Measurements from ENCODE around the gene THRA.

Gene THRA

GRCh38 chr17:40034426-40035161, 28.2 kb upstream of the THRA start:
- no peak overlapping the region for H3K4me3 Mint-ChIP-seq
- peak overlapping the region in 1 of 2 donors; percentile 12 for H3K27ac Mint-ChIP-seq
- no peak for ATAC-seq (replicated peaks)
- DNase-seq: no peak
- H3K36me3 Mint-ChIP-seq (ENCODE audit: insufficient read depth): peaks cover 31% of the 10 kb centered on the region
- no peaks in the 10 kb centered on the region for H3K9me3 Mint-ChIP-seq
- H3K27me3 Mint-ChIP-seq: no peaks in the 10 kb centered on the region
- H3K4me1 Mint-ChIP-seq (ENCODE audit: low read depth in 2 of 2): no peaks in the 10 kb centered on the region

- Mint-ChIP-seq H3K27ac (no peak overlapping the region), H3K4me3 (no peak overlapping the region), H3K36me3 (ENCODE audit: insufficient read depth) (peaks cover 30% of the 10 kb centered on the region), H3K27me3 (no peaks in the 10 kb centered on the region), H3K9me3 (no peaks in the 10 kb centered on the region), H3K4me1 (ENCODE audit: low read depth in 2 of 2) (no peaks in the 10 kb centered on the region)
- DNase-seq (no peak), ATAC-seq (replicated peaks) (no peak)
Measured at GRCh38 chr17:40035162-40035559, 27.6 kb upstream of the THRA start.

- no peaks in the 10 kb centered on the region for H3K4me1 Mint-ChIP-seq (ENCODE audit: low read depth in 2 of 2)
- DNase-seq (no peak), ATAC-seq (replicated peaks) (no peak)
- H3K27me3 Mint-ChIP-seq: no peaks in the 10 kb centered on the region
- peak overlapping the region in 1 of 2 donors; percentile 30 for H3K27ac Mint-ChIP-seq
- H3K9me3 Mint-ChIP-seq: no peaks in the 10 kb centered on the region
- peaks cover 28% of the 10 kb centered on the region for H3K36me3 Mint-ChIP-seq (ENCODE audit: insufficient read depth)
- H3K4me3 Mint-ChIP-seq: no peak overlapping the region
Measured at GRCh38 chr17:40038882-40039513, 23.8 kb upstream of the THRA start.

- H3K4me1 Mint-ChIP-seq (ENCODE audit: low read depth in 2 of 2): peaks cover 0 to 6% of the 10 kb centered on the region in 2 donors
- H3K4me3 Mint-ChIP-seq: no peak overlapping the region
- H3K9me3 Mint-ChIP-seq: no peaks in the 10 kb centered on the region
- no peak for DNase-seq
- no peaks in the 10 kb centered on the region for H3K27me3 Mint-ChIP-seq
- no peak for ATAC-seq (replicated peaks)
- no peak overlapping the region for H3K27ac Mint-ChIP-seq
- peaks cover 44% of the 10 kb centered on the region for H3K36me3 Mint-ChIP-seq (ENCODE audit: insufficient read depth)
Measured at GRCh38 chr17:40041196-40041595, 21.6 kb upstream of the THRA start.

- H3K9me3 Mint-ChIP-seq: no peaks in the 10 kb centered on the region
- H3K27me3 Mint-ChIP-seq: peaks cover 12 to 29% of the 10 kb centered on the region in 2 donors
- no peak for DNase-seq
- H3K27ac Mint-ChIP-seq: no peak overlapping the region
- peaks cover 20% of the 10 kb centered on the region for H3K36me3 Mint-ChIP-seq (ENCODE audit: insufficient read depth)
- no peak overlapping the region for H3K4me3 Mint-ChIP-seq
- ATAC-seq (replicated peaks): no peak
- peaks cover 8 to 15% of the 10 kb centered on the region in 2 donors for H3K4me1 Mint-ChIP-seq (ENCODE audit: low read depth in 2 of 2)
Measured at GRCh38 chr17:40056379-40057015, 6.3 kb upstream of the THRA start.

GRCh38 chr17:40058186-40058784, 4.5 kb upstream of the THRA start:
- DNase-seq (no peak), ATAC-seq (replicated peaks) (no peak)
- H3K4me1 Mint-ChIP-seq (ENCODE audit: low read depth in 2 of 2): peaks cover 10 to 21% of the 10 kb centered on the region in 2 donors
- peaks cover 12 to 29% of the 10 kb centered on the region in 2 donors for H3K27me3 Mint-ChIP-seq
- no peaks in the 10 kb centered on the region for H3K9me3 Mint-ChIP-seq
- peaks cover 13% of the 10 kb centered on the region for H3K36me3 Mint-ChIP-seq (ENCODE audit: insufficient read depth)
- H3K4me3 Mint-ChIP-seq: no peak overlapping the region
- peak overlapping the region in 1 of 2 donors; percentile 49 for H3K27ac Mint-ChIP-seq

GRCh38 chr17:40058865-40059264, 3.9 kb upstream of the THRA start:
- ATAC-seq (replicated peaks) (no peak), DNase-seq (no peak)
- Mint-ChIP-seq H3K9me3 (no peaks in the 10 kb centered on the region), H3K27me3 (peaks cover 12 to 29% of the 10 kb centered on the region in 2 donors), H3K36me3 (ENCODE audit: insufficient read depth) (peaks cover 11% of the 10 kb centered on the region), H3K27ac (no peak overlapping the region), H3K4me1 (ENCODE audit: low read depth in 2 of 2) (peaks cover 13 to 22% of the 10 kb centered on the region in 2 donors), H3K4me3 (no peak overlapping the region)

GRCh38 chr17:40059729-40060475, 2.9 kb upstream of the THRA start:
- peaks cover 21 to 24% of the 10 kb centered on the region in 2 donors for H3K4me1 Mint-ChIP-seq (ENCODE audit: low read depth in 2 of 2)

GRCh38 chr17:40060887-40061608, 1.7 kb upstream of the THRA start:
- Mint-ChIP-seq H3K27me3 (peaks cover 12 to 26% of the 10 kb centered on the region in 2 donors), H3K4me3 (peak overlapping the region in 1 of 2 donors; percentile 74), H3K27ac (no peak overlapping the region), H3K9me3 (no peaks in the 10 kb centered on the region), H3K4me1 (ENCODE audit: low read depth in 2 of 2) (peaks cover 30 to 32% of the 10 kb centered on the region in 2 donors), H3K36me3 (ENCODE audit: insufficient read depth) (peaks cover 3% of the 10 kb centered on the region)
- no peak for ATAC-seq (replicated peaks)
- no peak for DNase-seq

More at GRCh38 chr17:40059729-40060475, 2.9 kb upstream of the THRA start:
- Mint-ChIP-seq H3K9me3 (no peaks in the 10 kb centered on the region), H3K4me3 (no peak overlapping the region), H3K27ac (no peak overlapping the region), H3K27me3 (peaks cover 12 to 29% of the 10 kb centered on the region in 2 donors), H3K36me3 (ENCODE audit: insufficient read depth) (peaks cover 4% of the 10 kb centered on the region)
- no peak for DNase-seq
- ATAC-seq (replicated peaks): no peak

GRCh38 chr17:40061609-40062038, 1.1 kb upstream of the THRA start:
- DNase-seq (no peak), ATAC-seq (replicated peaks) (no peak)
- Mint-ChIP-seq H3K4me1 (ENCODE audit: low read depth in 2 of 2) (peaks cover 30 to 35% of the 10 kb centered on the region in 2 donors), H3K27ac (peak overlapping the region; percentile 33 to 81), H3K4me3 (peak overlapping the region; percentile 74 to 84), H3K9me3 (no peaks in the 10 kb centered on the region), H3K36me3 (ENCODE audit: insufficient read depth) (peaks cover 3% of the 10 kb centered on the region), H3K27me3 (peaks cover 7 to 20% of the 10 kb centered on the region in 2 donors)

- peaks cover 9% of the 10 kb centered on the region for H3K36me3 Mint-ChIP-seq (ENCODE audit: insufficient read depth)
- peaks cover 0 to 3% of the 10 kb centered on the region in 2 donors for H3K27me3 Mint-ChIP-seq
- DNase-seq: peak; percentile 21 to 40 (median 35)
- H3K9me3 Mint-ChIP-seq: no peaks in the 10 kb centered on the region
- peak overlapping the region; percentile 89 to 92 for H3K4me3 Mint-ChIP-seq
- H3K27ac Mint-ChIP-seq: peak overlapping the region; percentile 29 to 94
- ATAC-seq (replicated peaks): peak; percentile 43
- peaks cover 45 to 49% of the 10 kb centered on the region in 2 donors for H3K4me1 Mint-ChIP-seq (ENCODE audit: low read depth in 2 of 2)
Measured at GRCh38 chr17:40063187-40063771, 514 bp downstream of the THRA start.

- H3K4me3 Mint-ChIP-seq: peak overlapping the region; percentile 89 to 92
- peak overlapping the region; percentile 29 to 94 for H3K27ac Mint-ChIP-seq
- H3K9me3 Mint-ChIP-seq: no peaks in the 10 kb centered on the region
- peaks cover 12% of the 10 kb centered on the region for H3K36me3 Mint-ChIP-seq (ENCODE audit: insufficient read depth)
- H3K27me3 Mint-ChIP-seq: no peaks in the 10 kb centered on the region
- ATAC-seq (replicated peaks): no peak
- H3K4me1 Mint-ChIP-seq (ENCODE audit: low read depth in 2 of 2): peaks cover 53 to 56% of the 10 kb centered on the region in 2 donors
- DNase-seq: no peak
Measured at GRCh38 chr17:40063901-40064531, 1.3 kb downstream of the THRA start.
